ENCODE results near the gene OGT. TPM values are rescaled to one million over a fixed set of nuclear protein-coding genes. Genes with fewer than 3 reads are reported as not detected.

Gene OGT
- total and polyA plus RNA-seq, 10 of the 15 experiments (the other 5 are each of a cell fraction or from before 2014, with no cell fraction given): 38.2 to 671 (median 107) TPM

DNA sequence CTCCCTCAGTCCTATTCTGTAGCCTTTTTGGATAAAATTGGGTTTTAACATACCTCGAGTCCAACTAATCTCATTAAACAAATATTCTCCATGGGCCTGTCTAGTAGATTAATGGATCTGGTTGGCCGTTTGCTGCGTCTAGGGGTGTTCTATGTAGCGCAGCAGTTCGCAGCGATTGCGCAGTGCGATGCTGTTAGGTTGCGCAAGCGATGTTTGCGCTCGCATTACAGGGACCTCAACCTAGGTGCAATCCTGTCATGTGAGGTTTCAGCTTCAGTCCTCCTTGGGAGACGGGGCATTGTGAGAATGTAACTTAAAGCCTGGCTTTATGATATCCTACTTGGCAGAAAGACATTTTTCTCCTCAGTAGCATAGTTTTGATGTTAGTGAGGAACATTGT is 14.0 kb downstream of the OGT start:
- ChIA-PET SMC1A (ENCODE audit: uncharacterized antibody, unreplicated experiment) (no interaction called here), POLR2A (no interaction called here), RAD21 (ENCODE audit: unreplicated experiment) (no interaction called here), CTCF (interaction anchor here (0.7 to 1.4 kb wide), 2 partner anchors 106 to 374 kb away, joined by 3 to 4 read pairs; no protein-coding TSS in a partner anchor)
- BruUV-seq (replicated peaks): no TSS peak
- Histone ChIP-seq H3K4me1 (ENCODE audit: control insufficient read depth, insufficient read depth, low read length) (no peaks in the 10 kb centered on the region), H3K9ac (ENCODE audit: control insufficient read depth, insufficient read depth, low read length) (no peak overlapping the region), H3K9me3 (replicated peaks; ENCODE audit: control insufficient read depth, insufficient read depth, low read length) (no peaks in the 10 kb centered on the region), H3K79me2 (ENCODE audit: control insufficient read depth, insufficient read depth, low read length) (peaks cover 36% of the 10 kb centered on the region), H3K4me3 (no peak overlapping the region), H3K4me2 (ENCODE audit: control insufficient read depth, insufficient read depth) (no peak overlapping the region), H3K27me3 (replicated peaks in 1 of 2; ENCODE audit: control insufficient read depth in 2 of 2, insufficient read depth in 2 of 2, low read length in 1 of 2) (no peaks in the 10 kb centered on the region), H3K27ac (ENCODE audit: control insufficient read depth, insufficient read depth) (no peak overlapping the region), H4K20me1 (ENCODE audit: control insufficient read depth, insufficient read depth) (no peaks in the 10 kb centered on the region; the same call in none of the 2 replicates), H2AFZ (ENCODE audit: control insufficient read depth, low read depth, low read length) (no peak overlapping the region), H3K36me3 (ENCODE audit: control insufficient read depth in 2 of 2, insufficient read depth in 2 of 2, low read length in 1 of 2) (peaks cover 6 to 11% of the 10 kb centered on the region in 2 experiments; a peak in 3 of 4 replicates)
- ATAC-seq (no peak), DNase-seq (ENCODE audit: low read depth, low spot score) (no peak), FAIRE-seq (no peak)
- 89% methylated on average over 13 of the region's 13 CpGs for WGBS (ENCODE audit: insufficient coverage, insufficient replicate concordance, low lambda C conversion rate, missing lambda C conversion rate)
- in situ Hi-C loops (cut with MboI) (no loop called here), intact Hi-C loops (cut with micrococcal nuclease; ENCODE audit: unreplicated experiment) (no loop called here)
- TF ChIP-seq CBFB (IDR thresholded peaks at IDR 0.05; ENCODE audit: low read depth) (no peak), POLR2AphosphoS5 (IDR thresholded peaks at IDR 0.05; ENCODE audit: low read length) (no peak), EZH2 (IDR thresholded peaks at IDR 0.05; ENCODE audit: borderline replicate concordance, control insufficient read depth, low read depth, low read length) (no peak), SMARCA5 (IDR thresholded peaks at IDR 0.05) (no peak), BACH1 (IDR thresholded peaks at IDR 0.05; ENCODE audit: borderline replicate concordance) (no peak), SUPT20H (IDR thresholded peaks at IDR 0.05; ENCODE audit: borderline replicate concordance, control insufficient read depth, low read depth, low read length) (no peak), POLR2A (IDR thresholded peaks at IDR 0.05; ENCODE audit: low read depth, low read length) (no peak), GATAD2B (conservative IDR thresholded peaks at IDR 0.05; ENCODE audit: low read depth) (no peak), LARP7 (IDR thresholded peaks at IDR 0.05) (no peak), RAD51 (IDR thresholded peaks at IDR 0.05) (no peak)
- TF ChIP-seq, protein P1, sequence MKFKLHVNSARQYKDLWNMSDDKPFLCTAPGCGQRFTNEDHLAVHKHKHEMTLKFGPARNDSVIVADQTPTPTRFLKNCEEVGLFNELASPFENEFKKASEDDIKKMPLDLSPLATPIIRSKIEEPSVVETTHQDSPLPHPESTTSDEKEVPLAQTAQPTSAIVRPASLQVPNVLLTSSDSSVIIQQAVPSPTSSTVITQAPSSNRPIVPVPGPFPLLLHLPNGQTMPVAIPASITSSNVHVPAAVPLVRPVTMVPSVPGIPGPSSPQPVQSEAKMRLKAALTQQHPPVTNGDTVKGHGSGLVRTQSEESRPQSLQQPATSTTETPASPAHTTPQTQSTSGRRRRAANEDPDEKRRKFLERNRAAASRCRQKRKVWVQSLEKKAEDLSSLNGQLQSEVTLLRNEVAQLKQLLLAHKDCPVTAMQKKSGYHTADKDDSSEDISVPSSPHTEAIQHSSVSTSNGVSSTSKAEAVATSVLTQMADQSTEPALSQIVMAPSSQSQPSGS (IDR thresholded peaks at IDR 0.05; ENCODE audit: low read length): no peak

Data from GM12878 (cell line).